ENCODE measurements around the gene NFIA.
"Not testable (repeated sequence)": the region's sequence is repeated elsewhere in the genome, so short reads cannot be mapped to it uniquely, and the experiment has no call there.

NFIA gene

GRCh38 chr1:61254634-61255357 lies 172.4 kb downstream of the NFIA start:
- no peak for DNase-seq

- DNase-seq, result no peak
Observed at GRCh38 chr1:61255358-61255703, 173.0 kb downstream of the NFIA start.

- DNase-seq, result no peak
Observed at GRCh38 chr1:61259379-61260148, 177.2 kb downstream of the NFIA start.

GRCh38 chr1:61260171-61260570 lies 177.8 kb downstream of the NFIA start:
- no peak for DNase-seq

- DNase-seq, result no peak
Observed at GRCh38 chr1:61261595-61261994, 179.2 kb downstream of the NFIA start.

- no peak for DNase-seq
Observed at GRCh38 chr1:61263905-61264824, 181.8 kb downstream of the NFIA start.

- no peak for DNase-seq
Observed at GRCh38 chr1:61264825-61265242, 182.5 kb downstream of the NFIA start.

- DNase-seq, result no peak
Observed at GRCh38 chr1:61265665-61266064, 183.3 kb downstream of the NFIA start.

- DNase-seq, result no peak
Observed at GRCh38 chr1:61266738-61267137, 184.4 kb downstream of the NFIA start.

- DNase-seq, result no peak
Observed at GRCh38 chr1:61268546-61269240, 186.3 kb downstream of the NFIA start.

- DNase-seq, result no peak
Observed at GRCh38 chr1:61269602-61270001, 187.2 kb downstream of the NFIA start.

- DNase-seq, result no peak
Observed at GRCh38 chr1:61270107-61270506, 187.7 kb downstream of the NFIA start.

- no peak for DNase-seq
Observed at GRCh38 chr1:61270761-61271411, 188.5 kb downstream of the NFIA start.

- DNase-seq, result no peak
Observed at GRCh38 chr1:61271412-61271789, 189.0 kb downstream of the NFIA start.

GRCh38 chr1:61273167-61273705 lies 190.9 kb downstream of the NFIA start:
- DNase-seq, result no peak

GRCh38 chr1:61273861-61274260 lies 191.5 kb downstream of the NFIA start:
- DNase-seq, result no peak

GRCh38 chr1:61274939-61275338 lies 192.6 kb downstream of the NFIA start:
- DNase-seq, result no peak

GRCh38 chr1:61276246-61276645 lies 193.9 kb downstream of the NFIA start:
- DNase-seq, result no peak

- no peak for DNase-seq
Observed at GRCh38 chr1:61277121-61277690, 194.8 kb downstream of the NFIA start.

GRCh38 chr1:61278503-61278902 lies 196.1 kb downstream of the NFIA start:
- DNase-seq, result not testable (repeated sequence)

- DNase-seq, result no peak
Observed at GRCh38 chr1:61278966-61279365, 196.6 kb downstream of the NFIA start.

- no peak for DNase-seq
Observed at GRCh38 chr1:61279570-61279969, 197.2 kb downstream of the NFIA start.

Data from NCI-H2227 treated with DMSO at 0.1 percent for 48 hours (cell line).